AG04449 (cell line): Measurements from ENCODE around the gene C17orf50.

Source experiments
- CTCF ChIA-PET: fragments of 350-600 bp; formaldehyde crosslinking; extraction: SDS; loops from one replicate; lab custom pipeline; 2021; ENCODE audit warnings: antibody characterized with exemption; lab: Yijun Ruan, JAX
- POLR2A ChIA-PET: fragments of 400-600, 350-600 bp; formaldehyde crosslinking; extraction: SDS; loops from one replicate; lab custom pipeline; 2020; ENCODE audit warnings: antibody characterized with exemption, inconsistent platforms; lab: Yijun Ruan, JAX
- DNase-seq: peaks from one replicate; pipeline ENCODE4 v3.0.0-alpha.2; 2010; ENCODE audit warnings: low read depth, low spot score
- H3K4me3 ChIP-seq: 2 replicates; pipeline ENCODE4 v1.5.1; 2011; ENCODE audit warnings: low read depth, mild to moderate bottlenecking, control low read depth, low read length
- CTCF ChIP-seq: IDR thresholded peaks from one replicate; pipeline ENCODE4 v1.5.1; 2011; ENCODE audit warnings: mild to moderate bottlenecking, moderate library complexity, low read length, control low read depth, inconsistent platforms; ENCODE audit not compliant: insufficient read depth; ENCODE audit errors: missing control alignments

C17orf50 gene

GRCh38 chr17:35764123-35764991 lies 3.7 kb downstream of the C17orf50 start:
- DNase-seq = no peak
- ChIA-PET POLR2A (interaction anchor here (1.0 kb wide), 1 partner anchor 45 kb away, joined by 12 read pairs; the partner anchor contains the start of gene TAF15), CTCF (interaction anchor here (0.6 to 28.6 kb wide), 38 partner anchors 9 to 156 kb away, joined by 3 to 819 read pairs (median 4); partner anchors contain the start of genes GAS2L2, MMP28 and TAF15)
- peak overlapping the region; percentile 46 for H3K4me3 ChIP-seq
- peak; percentile 98 for TF ChIP-seq CTCF

GRCh38 chr17:35765086-35765710 lies 4.5 kb downstream of the C17orf50 start:
- TF ChIP-seq CTCF = no peak
- POLR2A ChIA-PET = interaction anchor here (1.2 kb wide), 1 partner anchor 44 kb away, joined by 6 read pairs; the partner anchor contains the start of gene TAF15
- CTCF ChIA-PET = interaction anchor here (0.9 to 28.6 kb wide), 9 partner anchors 12 to 187 kb away, joined by 3 to 819 read pairs (median 33); partner anchors contain the start of genes GAS2L2, MMP28, PEX12 and TAF15

GRCh38 chr17:35765756-35766488 lies 5.2 kb downstream of the C17orf50 start:
- CTCF ChIA-PET = interaction anchor here (0.9 to 28.6 kb wide), 12 partner anchors 12 to 188 kb away, joined by 3 to 819 read pairs (median 21); partner anchors contain the start of genes GAS2L2, MMP28, PEX12 and TAF15
- no peak overlapping the region for H3K4me3 ChIP-seq
- no peak for DNase-seq
- no peak for TF ChIP-seq CTCF
- POLR2A ChIA-PET = interaction anchor here (1.2 kb wide), 1 partner anchor 43 kb away, joined by 6 read pairs; the partner anchor contains the start of gene TAF15

More at GRCh38 chr17:35765086-35765710, 4.5 kb downstream of the C17orf50 start:
- DNase-seq = no peak
- H3K4me3 ChIP-seq = no peak overlapping the region

GRCh38 chr17:35766489-35766877 lies 5.8 kb downstream of the C17orf50 start:
- CTCF ChIA-PET = interaction anchor here (0.6 to 28.6 kb wide), 14 partner anchors 14 to 383 kb away, joined by 3 to 819 read pairs (median 4); partner anchors contain the start of genes MMP28, RASL10B and TAF15
- TF ChIP-seq CTCF = no peak
- H3K4me3 ChIP-seq = no peak overlapping the region
- DNase-seq = no peak
- POLR2A ChIA-PET = interaction anchor here (1.6 kb wide), 1 partner anchor 43 kb away, joined by 5 read pairs; the partner anchor contains the start of gene TAF15

- ChIA-PET POLR2A (interaction anchor here (1.6 kb wide), 1 partner anchor 42 kb away, joined by 5 read pairs; the partner anchor contains the start of gene TAF15), CTCF (interaction anchor here (0.6 to 28.6 kb wide), 17 partner anchors 10 to 382 kb away, joined by 3 to 819 read pairs (median 4); partner anchors contain the start of genes MMP28, RASL10B and TAF15)
- peak; percentile 50 for TF ChIP-seq CTCF
- no peak overlapping the region for H3K4me3 ChIP-seq
- no peak for DNase-seq
These were observed 6.3 kb downstream of the C17orf50 start for GRCh38 chr17:35766903-35767510.
